Ureter (tissue), 1 donor: Measurements from ENCODE around the gene NOMO2. TPM values are rescaled to one million over a fixed set of nuclear protein-coding genes. Genes with fewer than 3 reads are reported as not detected.

Experiments
- total RNA-seq: library from RNA; stranded (reverse); gene quantifications from one replicate; pipeline ENCODE4 v1.2.4, GENCODE V29; 2023
- donor health status: DM: yes; HTN: yes; CAD: no.

NOMO2 gene
- total RNA-seq, 1 donor from 2014 or later: 101 TPM

Other genes starting within 250 kb of the NOMO2 start
- 17.2 TPM for gene NPIPA8, start 225.4 kb downstream of the NOMO2 start, total RNA-seq
- gene RPS15A, start 228.2 kb upstream of the NOMO2 start, total RNA-seq: 1,598 TPM
- gene ARL6IP1, start 239.5 kb upstream of the NOMO2 start, total RNA-seq: 97.6 TPM